Duodenal mucosa (tissue), 2 donors: Measurements from ENCODE around the gene FBXL20.
"Not testable (repeated sequence)": the region's sequence is repeated elsewhere in the genome, so short reads cannot be mapped to it uniquely, and the experiment has no call there.

Experiments used
- H3K27ac ChIP-seq: one replicate; pipeline ENCODE4 v1.7.0; 2013; ENCODE audit warnings: low read depth, low read length
- H3K27me3 ChIP-seq, 2 donors: one replicate each; pipeline ENCODE4 v1.7.0; 2013; ENCODE audit warnings: low read length in 2 of 2, control low read depth in 1 of 2; ENCODE audit not compliant: insufficient read depth in 2 of 2, control insufficient read depth in 1 of 2
- H3K36me3 ChIP-seq, 2 donors: one replicate each; pipeline ENCODE4 v1.7.0; 2013; ENCODE audit warnings: low read length in 2 of 2, control low read depth in 1 of 2; ENCODE audit not compliant: insufficient read depth in 2 of 2, control insufficient read depth in 1 of 2
- H3K4me1 ChIP-seq, 2 donors: one replicate each; pipeline ENCODE4 v1.7.0; 2013; ENCODE audit warnings: low read length in 2 of 2, control low read depth in 1 of 2; ENCODE audit not compliant: insufficient read depth in 2 of 2, control insufficient read depth in 1 of 2
- H3K4me3 ChIP-seq, 2 donors: one replicate each; pipeline ENCODE4 v1.7.0; 2013; ENCODE audit warnings: low read length in 2 of 2, low read depth in 1 of 2
- H3K9ac ChIP-seq, 2 donors: one replicate each; pipeline ENCODE4 v1.7.0; 2013; ENCODE audit warnings: low read length in 2 of 2, low read depth in 1 of 2
- H3K9me3 ChIP-seq, 2 donors: one replicate each; pipeline ENCODE4 v1.7.0; 2013; ENCODE audit warnings: low read length in 2 of 2, control low read depth in 1 of 2; ENCODE audit not compliant: control insufficient read depth in 1 of 2

FBXL20 gene

GRCh38 chr17:39337649-39338048 lies 63.8 kb downstream of the FBXL20 start:
- not testable (repeated sequence) for H3K27ac ChIP-seq, H3K9me3 ChIP-seq, H3K4me3 ChIP-seq, H3K4me1 ChIP-seq, H3K9ac ChIP-seq, H3K36me3 ChIP-seq, H3K27me3 ChIP-seq

- H3K36me3 ChIP-seq = peaks cover 0 to 3% of the 10 kb centered on the region in 2 donors
- no peak overlapping the region for H3K4me3 ChIP-seq
- no peaks in the 10 kb centered on the region for H3K27me3 ChIP-seq
- H3K9me3 ChIP-seq = no peaks in the 10 kb centered on the region
- no peak overlapping the region for H3K9ac ChIP-seq
- H3K27ac ChIP-seq = no peak overlapping the region
- no peaks in the 10 kb centered on the region for H3K4me1 ChIP-seq
Measured at GRCh38 chr17:39335704-39336223, 65.7 kb downstream of the FBXL20 start.

- not testable (repeated sequence) for H3K27ac ChIP-seq, H3K4me1 ChIP-seq
Measured at GRCh38 chr17:39334008-39334744, 67.2 kb downstream of the FBXL20 start.

GRCh38 chr17:39332092-39332491 lies 69.3 kb downstream of the FBXL20 start:
- H3K9me3 ChIP-seq = no peaks in the 10 kb centered on the region
- no peaks in the 10 kb centered on the region for H3K36me3 ChIP-seq
- H3K9ac ChIP-seq = no peak overlapping the region
- H3K4me1 ChIP-seq = no peaks in the 10 kb centered on the region
- H3K27ac ChIP-seq = no peak overlapping the region
- H3K27me3 ChIP-seq = no peaks in the 10 kb centered on the region
- H3K4me3 ChIP-seq = no peak overlapping the region

More at GRCh38 chr17:39334008-39334744, 67.2 kb downstream of the FBXL20 start:
- not testable (repeated sequence) for H3K9me3 ChIP-seq, H3K27me3 ChIP-seq, H3K9ac ChIP-seq, H3K4me3 ChIP-seq, H3K36me3 ChIP-seq

- no peak overlapping the region for H3K27ac ChIP-seq
- H3K27me3 ChIP-seq = no peaks in the 10 kb centered on the region
- H3K36me3 ChIP-seq = no peaks in the 10 kb centered on the region
- H3K9me3 ChIP-seq = no peaks in the 10 kb centered on the region
- no peak overlapping the region for H3K4me3 ChIP-seq
- no peak overlapping the region for H3K9ac ChIP-seq
- H3K4me1 ChIP-seq = no peaks in the 10 kb centered on the region
Measured at GRCh38 chr17:39328815-39329214, 72.6 kb downstream of the FBXL20 start.

- no peaks in the 10 kb centered on the region for H3K27me3 ChIP-seq
- H3K27ac ChIP-seq = no peak overlapping the region
- H3K36me3 ChIP-seq = no peaks in the 10 kb centered on the region
- H3K4me1 ChIP-seq = no peaks in the 10 kb centered on the region
- H3K4me3 ChIP-seq = no peak overlapping the region
- no peak overlapping the region for H3K9ac ChIP-seq
- H3K9me3 ChIP-seq = no peaks in the 10 kb centered on the region
Measured at GRCh38 chr17:39327109-39327508, 74.3 kb downstream of the FBXL20 start.

GRCh38 chr17:39325528-39326240 lies 75.7 kb downstream of the FBXL20 start:
- Histone ChIP-seq H3K4me1 (no peaks in the 10 kb centered on the region), H3K4me3 (no peak overlapping the region), H3K36me3 (no peaks in the 10 kb centered on the region), H3K27ac (no peak overlapping the region), H3K27me3 (no peaks in the 10 kb centered on the region), H3K9me3 (no peaks in the 10 kb centered on the region), H3K9ac (no peak overlapping the region)

GRCh38 chr17:39318636-39319035 lies 82.8 kb downstream of the FBXL20 start:
- Histone ChIP-seq H3K27ac (no peak overlapping the region), H3K36me3 (peaks cover 0 to 4% of the 10 kb centered on the region in 2 donors), H3K27me3 (no peaks in the 10 kb centered on the region), H3K9ac (no peak overlapping the region), H3K9me3 (no peaks in the 10 kb centered on the region), H3K4me3 (no peak overlapping the region), H3K4me1 (no peaks in the 10 kb centered on the region)

GRCh38 chr17:39306509-39307212 lies 94.8 kb downstream of the FBXL20 start:
- no peaks in the 10 kb centered on the region for H3K27me3 ChIP-seq
- H3K4me1 ChIP-seq = no peaks in the 10 kb centered on the region
- H3K9ac ChIP-seq = no peak overlapping the region
- no peaks in the 10 kb centered on the region for H3K9me3 ChIP-seq
- peaks cover 0 to 5% of the 10 kb centered on the region in 2 donors for H3K36me3 ChIP-seq
- H3K4me3 ChIP-seq = no peak overlapping the region
- no peak overlapping the region for H3K27ac ChIP-seq

GRCh38 chr17:39305978-39306377 lies 95.4 kb downstream of the FBXL20 start:
- H3K36me3 ChIP-seq = peaks cover 0 to 5% of the 10 kb centered on the region in 2 donors
- H3K9ac ChIP-seq = no peak overlapping the region
- H3K9me3 ChIP-seq = no peaks in the 10 kb centered on the region
- H3K27me3 ChIP-seq = no peaks in the 10 kb centered on the region
- H3K4me3 ChIP-seq = no peak overlapping the region
- no peak overlapping the region for H3K27ac ChIP-seq
- no peaks in the 10 kb centered on the region for H3K4me1 ChIP-seq
